Stimulated activated CD4-positive, alpha-beta T cell treated with anti-CD3 and anti-CD28 coated beads, TNF-alpha, amount 100 ng/mL, for 24 hours (primary cell): ENCODE data around the gene HCN3.
"Not testable (repeated sequence)": the region's sequence is repeated elsewhere in the genome, so short reads cannot be mapped to it uniquely, and the experiment has no call there.

Source experiments
- DNase-seq, 3 experiments: peaks; one replicate each; pipeline ENCODE4 v3.0.0-alpha.2; 2020; ENCODE audit warnings: low read depth in 3 of 3

The HCN3 gene

GRCh38 chr1:155309423-155310021, 32.3 kb downstream of the HCN3 start:
- no peak for DNase-seq

DNA sequence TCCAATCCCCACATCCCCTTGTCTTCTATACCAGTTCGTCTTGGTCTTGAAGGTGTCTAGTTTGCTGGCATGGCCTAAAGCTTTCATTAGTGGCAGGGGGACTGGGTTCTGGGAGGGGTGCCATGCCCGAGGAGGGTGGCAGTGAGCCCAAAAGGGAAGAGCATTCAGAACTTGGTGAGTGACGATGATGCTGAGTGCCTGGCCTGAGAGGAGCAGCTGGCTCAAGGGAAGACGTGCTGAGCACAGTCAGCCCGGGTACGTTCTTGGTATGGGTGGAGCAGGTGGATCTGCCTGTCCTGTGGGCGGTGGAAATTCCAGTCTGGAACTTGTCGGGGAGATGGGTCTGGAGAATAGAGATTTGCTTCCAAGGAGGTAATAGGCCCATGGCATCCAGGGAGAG, 36.0 kb downstream of the HCN3 start:
- no peak for DNase-seq

DNA sequence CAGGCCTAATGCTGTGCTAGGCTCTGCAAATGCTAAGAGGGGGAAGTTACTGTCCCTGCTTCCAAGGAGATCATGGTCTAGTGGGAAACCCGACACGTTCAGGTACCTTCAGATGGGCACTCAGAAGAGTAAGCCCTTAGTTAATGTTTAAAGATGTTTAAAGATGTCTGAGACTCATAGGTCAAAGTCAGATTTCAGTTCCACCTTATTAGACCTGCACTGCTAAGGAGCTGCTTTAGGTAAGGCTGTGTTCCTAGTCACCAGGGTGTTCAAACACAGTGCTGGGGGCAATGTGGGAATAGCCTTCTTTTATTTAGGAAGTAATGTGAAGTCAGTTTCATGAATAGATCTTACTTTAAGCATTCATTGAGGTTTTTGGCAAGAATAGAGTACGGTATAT, 39.7 kb downstream of the HCN3 start:
- DNase-seq: no peak

GRCh38 chr1:155318082-155318481, 40.8 kb downstream of the HCN3 start:
- no peak for DNase-seq

GRCh38 chr1:155319536-155319935, 42.3 kb downstream of the HCN3 start:
- DNase-seq: no peak

- DNase-seq: no peak
Measured at GRCh38 chr1:155320252-155320651, 43.0 kb downstream of the HCN3 start.

- DNase-seq: peak in 2 of 3 experiments; percentile 63 to 79
Measured at GRCh38 chr1:155320661-155321617, 43.7 kb downstream of the HCN3 start, which contains the start of gene RUSC1. RUSC1 (plus strand) TSS chr1:155320894; CDS start chr1:155321774, 880 bp downstream.

DNA sequence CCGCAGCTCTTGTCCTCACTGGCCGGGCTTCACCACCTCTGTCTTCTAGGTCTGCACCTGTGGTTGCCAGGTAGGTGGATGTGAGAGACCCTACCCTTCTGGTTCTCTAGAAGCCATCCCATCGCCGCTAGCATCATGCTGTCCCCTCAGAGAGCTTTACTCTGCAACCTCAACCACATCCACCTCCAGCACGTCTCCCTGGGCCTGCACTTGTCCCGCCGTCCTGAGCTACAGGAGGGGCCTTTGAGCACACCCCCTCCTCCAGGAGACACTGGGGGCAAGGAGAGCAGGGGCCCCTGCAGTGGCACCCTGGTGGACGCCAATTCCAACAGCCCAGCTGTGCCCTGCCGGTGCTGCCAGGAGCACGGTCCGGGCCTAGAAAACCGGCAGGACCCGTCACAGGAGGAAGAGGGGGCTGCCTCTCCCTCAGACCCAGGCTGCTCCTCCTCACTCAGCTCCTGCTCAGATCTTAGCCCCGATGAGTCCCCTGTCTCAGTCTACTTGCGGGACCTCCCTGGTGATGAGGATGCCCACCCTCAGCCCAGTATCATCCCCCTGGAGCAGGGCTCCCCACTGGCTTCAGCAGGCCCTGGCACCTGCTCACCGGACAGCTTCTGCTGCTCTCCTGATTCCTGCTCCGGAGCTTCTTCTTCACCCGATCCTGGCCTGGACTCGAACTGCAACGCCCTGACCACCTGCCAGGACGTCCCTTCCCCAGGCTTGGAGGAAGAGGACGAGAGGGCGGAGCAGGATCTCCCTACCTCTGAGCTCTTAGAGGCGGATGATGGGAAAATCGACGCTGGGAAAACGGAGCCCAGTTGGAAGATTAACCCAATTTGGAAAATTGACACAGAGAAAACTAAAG, 44.6 kb downstream of the HCN3 start:
- no peak for DNase-seq

DNA sequence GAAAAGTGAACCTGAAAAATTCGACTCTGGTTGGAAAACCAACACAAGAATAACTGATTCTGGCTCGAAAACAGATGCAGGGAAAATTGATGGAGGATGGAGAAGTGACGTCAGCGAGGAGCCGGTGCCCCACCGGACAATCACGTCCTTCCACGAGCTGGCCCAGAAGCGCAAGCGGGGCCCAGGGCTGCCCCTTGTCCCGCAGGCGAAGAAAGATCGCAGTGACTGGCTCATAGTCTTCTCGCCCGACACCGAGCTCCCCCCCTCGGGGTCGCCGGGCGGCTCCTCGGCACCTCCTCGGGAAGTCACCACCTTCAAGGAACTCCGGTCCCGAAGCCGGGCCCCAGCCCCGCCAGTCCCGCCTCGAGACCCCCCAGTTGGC, 45.3 kb downstream of the HCN3 start:
- DNase-seq: no peak

DNA sequence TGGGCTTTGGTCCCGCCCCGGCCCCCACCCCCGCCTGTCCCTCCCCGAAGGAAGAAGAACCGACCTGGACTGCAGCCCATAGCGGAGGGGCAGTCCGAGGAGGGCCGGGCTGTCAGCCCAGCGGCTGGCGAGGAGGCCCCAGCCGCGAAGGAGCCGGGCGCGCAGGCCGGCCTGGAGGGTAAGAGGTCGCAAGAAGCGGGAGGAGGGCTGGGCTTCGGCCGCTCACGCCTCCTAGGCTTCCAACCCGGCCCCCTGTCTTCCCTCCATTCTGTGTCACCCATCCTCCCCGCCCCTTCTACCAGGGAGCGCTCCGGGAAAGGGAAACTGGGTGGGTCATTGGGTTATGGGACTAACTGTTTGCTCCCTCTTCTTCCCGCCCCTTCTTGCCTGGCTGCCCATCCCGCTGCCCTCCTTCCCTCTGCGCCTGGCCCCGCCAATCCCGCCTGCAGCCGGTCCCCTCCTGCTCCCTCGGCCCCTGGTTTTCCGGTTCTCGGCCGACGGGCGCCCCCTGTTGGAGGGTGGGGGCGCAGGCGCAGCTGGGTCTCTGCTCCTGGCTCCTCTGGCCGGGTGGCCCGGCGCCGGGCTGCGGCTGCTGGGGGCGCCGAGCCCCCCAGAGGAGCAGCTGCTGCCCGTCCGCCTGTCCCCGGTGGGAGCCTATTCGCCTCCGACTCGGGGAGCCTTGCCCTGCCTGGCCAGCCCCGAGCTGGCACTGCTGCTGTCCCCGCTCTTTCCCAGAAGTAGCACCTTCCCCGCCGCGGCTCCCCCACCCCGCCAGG, 45.9 kb downstream of the HCN3 start:
- DNase-seq: peak; percentile 77 to 87 (median 82)

- DNase-seq: peak; percentile 59 to 86 (median 67)
Measured at GRCh38 chr1:155323729-155324036, 46.4 kb downstream of the HCN3 start.

DNA sequence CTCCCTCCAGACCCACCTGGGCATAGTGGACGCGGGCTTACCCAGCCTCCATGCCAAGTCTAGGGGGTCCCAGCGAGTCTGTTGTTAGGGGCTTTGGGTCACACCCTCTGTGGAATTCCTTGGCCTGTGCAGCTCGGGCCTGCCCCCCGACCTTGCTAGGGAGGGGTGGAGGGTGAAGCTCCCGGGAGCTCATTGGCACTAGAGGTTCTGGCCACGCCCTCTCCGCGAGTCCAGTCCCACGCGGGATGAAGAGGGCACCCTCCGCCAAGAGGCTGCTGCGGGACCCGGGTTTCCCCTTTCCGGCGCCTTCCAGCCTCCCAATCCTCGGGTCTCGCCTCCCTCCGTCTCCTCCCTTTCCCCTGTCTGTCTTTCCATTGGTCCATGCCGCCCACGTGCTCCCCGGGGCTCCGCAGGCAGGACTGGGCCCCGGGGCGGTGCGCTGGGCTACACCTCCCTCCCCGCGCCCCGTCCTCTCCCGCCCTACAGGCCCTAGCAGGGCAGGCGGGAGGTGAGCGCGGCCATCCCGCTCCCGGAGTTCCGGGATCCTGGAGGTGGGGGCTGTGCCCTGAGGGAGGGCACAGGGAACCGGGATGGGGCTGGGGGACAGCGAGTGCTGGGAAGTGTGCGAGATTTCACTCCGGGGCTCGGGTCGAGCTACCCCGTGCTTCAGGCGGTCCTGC, 46.9 kb downstream of the HCN3 start:
- peak; percentile 80 to 95 (median 81) for DNase-seq

GRCh38 chr1:155324717-155325602, 47.7 kb downstream of the HCN3 start:
- DNase-seq: no peak

GRCh38 chr1:155325603-155325893, 48.3 kb downstream of the HCN3 start:
- no peak for DNase-seq

- DNase-seq: no peak
Measured at GRCh38 chr1:155326020-155326526, 48.8 kb downstream of the HCN3 start.

DNA sequence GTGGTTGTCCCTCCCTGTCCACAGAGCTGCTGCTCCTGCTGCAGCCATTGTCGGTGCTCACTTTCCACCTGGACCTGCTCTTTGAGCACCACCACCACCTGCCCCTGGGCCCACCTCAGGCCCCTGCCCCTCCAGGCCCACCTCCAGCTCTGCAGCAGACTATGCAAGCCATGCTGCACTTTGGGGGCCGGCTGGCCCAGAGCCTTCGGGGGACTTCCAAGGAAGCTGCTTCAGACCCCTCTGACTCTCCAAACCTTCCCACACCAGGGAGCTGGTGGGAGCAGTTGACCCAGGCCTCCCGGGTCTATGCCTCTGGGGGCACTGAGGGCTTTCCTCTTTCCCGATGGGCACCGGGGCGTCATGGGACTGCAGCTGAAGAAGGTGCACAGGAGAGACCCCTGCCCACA, 49.4 kb downstream of the HCN3 start:
- no peak for DNase-seq

DNA sequence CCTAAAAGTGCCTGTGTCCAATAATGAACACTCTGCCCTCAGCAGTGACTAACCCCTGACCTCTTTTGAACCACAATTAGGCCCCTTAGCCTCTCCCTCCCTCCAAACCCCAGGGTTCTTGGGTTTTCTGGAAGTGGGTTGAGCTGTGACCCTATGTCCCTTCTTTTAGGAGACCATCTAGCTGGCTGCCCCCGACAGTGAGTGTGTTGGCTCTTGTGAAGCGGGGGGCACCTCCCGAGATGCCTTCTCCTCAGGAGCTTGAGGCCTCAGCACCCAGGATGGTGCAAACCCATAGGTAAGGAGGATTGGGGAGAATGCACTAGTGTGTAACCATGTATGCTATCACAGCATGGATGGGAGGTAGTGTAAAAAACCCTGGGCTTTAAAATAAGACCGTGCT, 50.7 kb downstream of the HCN3 start:
- DNase-seq: no peak

- not testable (repeated sequence) for DNase-seq
Measured at GRCh38 chr1:155328856-155329255, 51.6 kb downstream of the HCN3 start.

DNA sequence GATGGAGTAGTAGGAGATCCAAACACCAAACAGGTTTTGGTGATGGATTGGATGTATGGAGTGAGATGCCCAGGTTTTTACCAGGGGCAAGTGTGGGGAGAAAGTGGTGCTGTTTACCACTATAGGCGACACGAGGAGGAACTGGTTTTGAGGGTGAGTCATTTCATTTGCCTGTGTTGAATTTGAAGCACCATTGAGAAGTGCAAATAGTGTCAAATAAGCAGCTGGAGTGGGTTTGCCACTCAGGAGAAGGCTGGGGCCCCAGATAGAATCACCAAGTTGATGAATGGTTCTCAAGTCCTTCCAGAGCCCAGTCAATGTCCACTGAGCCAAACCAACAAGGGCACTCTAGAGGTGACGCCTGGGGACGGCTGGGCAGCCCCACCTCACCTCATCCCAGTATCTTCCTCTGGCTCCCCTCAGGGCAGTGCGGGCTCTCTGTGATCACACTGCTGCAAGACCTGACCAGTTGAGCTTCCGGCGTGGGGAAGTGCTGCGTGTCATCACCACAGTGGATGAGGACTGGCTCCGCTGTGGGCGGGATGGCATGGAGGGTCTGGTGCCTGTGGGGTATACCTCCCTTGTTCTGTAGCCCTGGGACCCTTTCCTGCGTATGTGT, 52.8 kb downstream of the HCN3 start:
- no peak for DNase-seq
